Caco-2 (cell line): ENCODE results near the gene PSMD11. TPM values are rescaled to one million over a fixed set of nuclear protein-coding genes. Genes with fewer than 3 reads are reported as not detected.

Experiments used
- BruUV-seq: library from RNA; stranded (reverse); fragments of 400-500 nt; replicated peaks from 2 replicates; lab custom pipeline; 2021; lab: Mats Ljungman, UMichigan
- CTCF ChIA-PET: fragments of 300-600 bp; sonication (Branson Sonifier 250); formaldehyde crosslinking; loops from one replicate; lab custom pipeline; 2022; ENCODE audit warnings: antibody characterized with exemption; lab: Charles Lee
- POLR2A ChIA-PET: fragments of 300-600 bp; sonication (Branson Sonifier 250); formaldehyde crosslinking; loops from one replicate; lab custom pipeline; 2022; ENCODE audit warnings: antibody characterized with exemption; lab: Charles Lee
- DNase-seq, 2 experiments: peaks; one replicate each; pipeline versions ENCODE4 v3.0.0 to v3.0.0-alpha.2; 2020 to 2022
- H3K27me3 ChIP-seq: replicated peaks from 2 replicates; pipeline ENCODE4 v1.6.0; 2011; ENCODE audit warnings: low read length; ENCODE audit not compliant: control insufficient read depth, insufficient read depth
- H3K36me3 ChIP-seq: 2 replicates; pipeline ENCODE4 v1.5.1; 2011; ENCODE audit warnings: low read length; ENCODE audit not compliant: control insufficient read depth, insufficient read depth
- H3K4me1 ChIP-seq: fragments of 250-450 bp; sonication (Bioruptor Pico); 2 replicates; pipeline ENCODE4 v1.5.1; 2020; ENCODE audit warnings: mild to moderate bottlenecking
- H3K4me3 ChIP-seq: 2 replicates; pipeline ENCODE4 v1.5.1; 2011; ENCODE audit warnings: low read depth, mild to moderate bottlenecking, control low read depth, low read length
- H3K9me3 ChIP-seq: fragments of 250-450 bp; sonication (Bioruptor Pico); 2 replicates; pipeline ENCODE4 v1.5.1; 2020; ENCODE audit warnings: mild to moderate bottlenecking, moderate library complexity
- H3K27ac Mint-ChIP-seq: one replicate; pipeline ENCODE4 v1.8.0; 2022; ENCODE audit warnings: mixed read lengths; ENCODE audit not compliant: unreplicated experiment
- H3K27me3 Mint-ChIP-seq: one replicate; pipeline ENCODE4 v1.8.0; 2022; ENCODE audit warnings: mixed read lengths; ENCODE audit not compliant: insufficient read depth, unreplicated experiment
- H3K36me3 Mint-ChIP-seq: one replicate; pipeline ENCODE4 v1.8.0; 2022; ENCODE audit warnings: mild to moderate bottlenecking, mixed read lengths; ENCODE audit not compliant: insufficient read depth, unreplicated experiment
- H3K4me1 Mint-ChIP-seq: one replicate; pipeline ENCODE4 v1.8.0; 2022; ENCODE audit warnings: low read depth, mixed read lengths; ENCODE audit not compliant: unreplicated experiment
- H3K4me3 Mint-ChIP-seq: one replicate; pipeline ENCODE4 v1.8.0; 2022; ENCODE audit warnings: mild to moderate bottlenecking, moderate library complexity, mixed read lengths; ENCODE audit not compliant: unreplicated experiment
- H3K9me3 Mint-ChIP-seq: one replicate; pipeline ENCODE4 v1.8.0; 2022; ENCODE audit warnings: mixed read lengths; ENCODE audit not compliant: unreplicated experiment
- intact Hi-C: fragments of 100-400 bp; cut with micrococcal nuclease; formaldehyde crosslinking; loops from one replicate; pipeline ENCODE4 v1.10.0; 2022; ENCODE audit not compliant: unreplicated experiment
- total RNA-seq: library from RNA; stranded (reverse); gene quantifications from 2 replicates; pipeline ENCODE4 v1.2.3, GENCODE V29; 2022
- TF ChIP-seq, protein P1 (sequence below), 2 experiments: fragments of 200-600 bp in 1 of 2; IDR thresholded peaks; 1 replicate in 1 of 2; 2 replicates in 1 of 2; pipeline versions ENCODE4 v1.5.1 to v1.8.0; 2011 to 2022; ENCODE audit warnings: antibody characterized with exemption in 1 of 2, control low read depth in 1 of 2, inconsistent platforms in 1 of 2, low read depth in 1 of 2, low read length in 1 of 2, mild to moderate bottlenecking in 1 of 2, moderate library complexity in 1 of 2; ENCODE audit not compliant: insufficient read depth in 1 of 2, severe bottlenecking in 1 of 2, unreplicated experiment in 1 of 2

Gene PSMD11
- total RNA-seq, 1 experiment from 2014 or later, result 208 TPM

DNA sequence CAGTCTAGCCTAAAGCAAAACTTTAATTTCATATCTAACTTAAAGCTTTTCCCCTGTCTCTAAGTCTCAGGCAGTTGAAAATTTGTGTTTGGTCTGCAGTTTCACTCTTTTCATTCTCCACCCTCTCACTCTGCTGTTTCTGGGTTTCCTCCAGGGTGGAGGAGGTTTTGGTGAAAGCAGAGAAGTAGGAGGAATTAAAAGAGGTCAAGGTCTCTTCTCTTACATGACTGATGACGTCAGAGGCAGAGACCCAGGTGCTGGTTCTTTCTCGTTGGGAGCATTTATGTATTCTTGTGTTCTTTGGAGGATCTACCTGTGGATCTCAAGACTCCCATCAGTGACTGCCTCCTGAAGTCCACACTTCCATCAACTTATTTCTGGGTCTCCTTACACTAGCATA lies 2.4 kb upstream of the PSMD11 start:
- Histone ChIP-seq H3K27me3 (no peaks in the 10 kb centered on the region), H3K36me3 (no peaks in the 10 kb centered on the region), H3K4me3 (no peak overlapping the region), H3K4me1 (peaks cover 20% of the 10 kb centered on the region), H3K9me3 (no peaks in the 10 kb centered on the region)
- ChIA-PET POLR2A (no interaction called here), CTCF (no interaction called here)
- Mint-ChIP-seq H3K27me3 (no peaks in the 10 kb centered on the region), H3K4me1 (peaks cover 21% of the 10 kb centered on the region), H3K36me3 (peaks cover 25% of the 10 kb centered on the region), H3K27ac (no peak overlapping the region), H3K4me3 (no peak overlapping the region), H3K9me3 (no peaks in the 10 kb centered on the region)
- TF ChIP-seq, protein P1, sequence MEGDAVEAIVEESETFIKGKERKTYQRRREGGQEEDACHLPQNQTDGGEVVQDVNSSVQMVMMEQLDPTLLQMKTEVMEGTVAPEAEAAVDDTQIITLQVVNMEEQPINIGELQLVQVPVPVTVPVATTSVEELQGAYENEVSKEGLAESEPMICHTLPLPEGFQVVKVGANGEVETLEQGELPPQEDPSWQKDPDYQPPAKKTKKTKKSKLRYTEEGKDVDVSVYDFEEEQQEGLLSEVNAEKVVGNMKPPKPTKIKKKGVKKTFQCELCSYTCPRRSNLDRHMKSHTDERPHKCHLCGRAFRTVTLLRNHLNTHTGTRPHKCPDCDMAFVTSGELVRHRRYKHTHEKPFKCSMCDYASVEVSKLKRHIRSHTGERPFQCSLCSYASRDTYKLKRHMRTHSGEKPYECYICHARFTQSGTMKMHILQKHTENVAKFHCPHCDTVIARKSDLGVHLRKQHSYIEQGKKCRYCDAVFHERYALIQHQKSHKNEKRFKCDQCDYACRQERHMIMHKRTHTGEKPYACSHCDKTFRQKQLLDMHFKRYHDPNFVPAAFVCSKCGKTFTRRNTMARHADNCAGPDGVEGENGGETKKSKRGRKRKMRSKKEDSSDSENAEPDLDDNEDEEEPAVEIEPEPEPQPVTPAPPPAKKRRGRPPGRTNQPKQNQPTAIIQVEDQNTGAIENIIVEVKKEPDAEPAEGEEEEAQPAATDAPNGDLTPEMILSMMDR (IDR thresholded peaks at IDR 0.05; ENCODE audit: insufficient read depth in 1 of 2, low read depth in 1 of 2, low read length in 1 of 2, severe bottlenecking in 1 of 2, unreplicated experiment in 1 of 2), result no peak
- no peak for DNase-seq
- BruUV-seq, result no TSS peak
- intact Hi-C loops, result loop anchor here (5.0 kb wide), 3 partner anchors 45 to 190 kb away; partner anchors contain the start of gene ZNF207

DNA sequence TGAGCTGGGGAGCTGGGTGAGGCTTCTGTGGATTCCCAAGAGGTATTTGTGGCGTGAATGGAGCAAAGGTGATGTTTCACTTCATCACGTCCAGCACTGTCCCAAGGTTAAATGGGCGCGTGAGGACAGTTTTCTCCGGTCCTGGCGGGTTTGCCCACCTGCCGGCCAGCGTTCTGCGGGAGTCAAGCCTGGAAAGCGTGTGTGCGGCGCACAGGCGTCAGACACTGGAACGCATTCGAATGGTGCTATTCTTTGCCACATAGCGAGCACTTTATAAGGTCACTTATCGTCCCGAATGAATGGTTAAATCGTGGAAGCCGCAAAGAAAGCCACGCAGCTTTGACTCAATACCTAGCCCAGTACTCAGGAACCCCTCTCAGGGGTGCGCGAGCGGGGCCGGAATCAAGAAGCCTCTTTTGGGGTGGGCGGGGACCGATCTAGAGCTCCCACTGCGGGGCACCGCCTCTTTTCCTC lies 446 bp upstream of the PSMD11 start:
- Mint-ChIP-seq H3K36me3 (peaks cover 45% of the 10 kb centered on the region), H3K9me3 (no peaks in the 10 kb centered on the region), H3K4me1 (peaks cover 22% of the 10 kb centered on the region), H3K4me3 (peak overlapping the region; percentile 75), H3K27me3 (no peaks in the 10 kb centered on the region), H3K27ac (peak overlapping the region; percentile 37)
- Histone ChIP-seq H3K9me3 (no peaks in the 10 kb centered on the region), H3K36me3 (no peaks in the 10 kb centered on the region), H3K27me3 (no peaks in the 10 kb centered on the region), H3K4me3 (peak overlapping the region; percentile 93), H3K4me1 (peaks cover 20% of the 10 kb centered on the region)
- intact Hi-C loops, result loop anchor here (5.0 kb wide), 3 partner anchors 47 to 192 kb away; partner anchors contain the start of gene ZNF207
- no peak for DNase-seq
- no TSS peak for BruUV-seq
- ChIA-PET POLR2A (interaction anchor here (0.6 to 1.5 kb wide), 6 partner anchors 28 to 238 kb away, joined by 3 to 18 read pairs (median 4); partner anchors contain the start of gene CDK5R1), CTCF (interaction anchor here (0.5 to 1.8 kb wide), 22 partner anchors 12 to 554 kb away, joined by 3 to 14 read pairs (median 4); partner anchors contain the start of gene CDK5R1)
- TF ChIP-seq, protein P1 (IDR thresholded peaks at IDR 0.05; ENCODE audit: insufficient read depth in 1 of 2, low read depth in 1 of 2, low read length in 1 of 2, severe bottlenecking in 1 of 2, unreplicated experiment in 1 of 2), result no peak

DNA sequence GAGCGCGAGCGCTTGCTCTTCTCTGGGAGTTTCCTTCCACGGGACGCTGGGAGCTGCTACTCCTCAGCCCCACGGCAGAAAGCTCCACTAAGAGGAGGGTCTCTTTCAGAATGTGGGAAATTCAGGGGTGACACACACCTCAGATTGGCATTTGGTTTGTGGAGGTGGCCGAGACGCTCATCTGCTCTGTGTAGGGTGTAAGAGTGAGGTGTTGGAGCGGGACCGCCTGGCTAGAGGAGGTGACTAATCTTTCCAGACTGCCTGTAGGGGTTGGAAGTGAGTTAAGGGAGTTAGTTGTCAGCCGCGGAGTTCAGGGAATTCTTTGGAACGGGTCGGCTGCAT lies 735 bp downstream of the PSMD11 start:
- Mint-ChIP-seq H3K4me3 (peak overlapping the region; percentile 75), H3K4me1 (peaks cover 22% of the 10 kb centered on the region), H3K27me3 (no peaks in the 10 kb centered on the region), H3K36me3 (peaks cover 56% of the 10 kb centered on the region), H3K27ac (peak overlapping the region; percentile 37), H3K9me3 (no peaks in the 10 kb centered on the region)
- ChIA-PET POLR2A (interaction anchor here (0.6 to 1.5 kb wide), 6 partner anchors 13 to 103 kb away, joined by 3 to 18 read pairs (median 4); partner anchors contain the start of gene CDK5R1), CTCF (interaction anchor here (1.1 to 1.8 kb wide), 4 partner anchors 44 to 192 kb away, joined by 3 to 7 read pairs (median 5); no protein-coding TSS in a partner anchor)
- intact Hi-C loops, result no loop called here
- H3K4me3 ChIP-seq, result peak overlapping the region; percentile 93
- peak; percentile 55 to 59 for DNase-seq
- no peaks in the 10 kb centered on the region for H3K27me3 ChIP-seq
- peaks cover 20% of the 10 kb centered on the region for H3K4me1 ChIP-seq
- TF ChIP-seq, protein P1 (IDR thresholded peaks at IDR 0.05; ENCODE audit: insufficient read depth in 1 of 2, low read depth in 1 of 2, low read length in 1 of 2, severe bottlenecking in 1 of 2, unreplicated experiment in 1 of 2), result no peak
- BruUV-seq, result no TSS peak
- no peaks in the 10 kb centered on the region; the same call in 1 of the 2 replicates for H3K36me3 ChIP-seq
- no peaks in the 10 kb centered on the region for H3K9me3 ChIP-seq
